ENCODE data around the gene DFFB. TPM values are rescaled to one million over a fixed set of nuclear protein-coding genes. Genes with fewer than 3 reads are reported as not detected.

DFFB gene
- total and polyA plus RNA-seq, 9 of the 15 experiments (the other 6 are each of a cell fraction or from before 2014, with no cell fraction given): 2.3 to 15.8 (median 11.5) TPM

DNA sequence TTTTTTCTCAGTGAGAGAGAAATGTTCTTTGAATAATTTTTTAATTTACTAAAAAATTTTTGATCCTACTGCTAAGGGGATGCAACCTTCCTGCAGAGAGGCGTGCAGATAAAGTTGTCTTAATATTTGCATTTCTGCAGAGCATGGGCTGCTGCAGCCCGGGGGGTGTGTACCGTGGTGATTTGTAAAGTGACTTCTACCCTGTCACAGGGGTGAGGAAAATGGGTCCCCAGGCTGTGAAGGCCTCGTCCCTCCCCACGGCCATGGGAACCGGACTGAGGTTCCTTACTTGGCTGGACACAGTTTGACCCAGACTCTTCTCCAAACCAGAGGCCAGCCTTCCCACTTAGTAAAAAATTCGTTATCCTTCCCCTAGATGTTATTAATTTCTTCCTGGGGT lies 52.3 kb downstream of the DFFB start:
- no peaks in the 10 kb centered on the region for H3K9me1 ChIP-seq (ENCODE audit: control insufficient read depth, insufficient read depth, low read length)
- peaks cover 2 to 27% of the 10 kb centered on the region in 2 experiments for H3K27me3 ChIP-seq (ENCODE audit: control insufficient read depth in 2 of 2, insufficient read depth in 2 of 2, low read length in 2 of 2)
- no peak overlapping the region for H3K4me3 ChIP-seq
- ChIA-PET CTCF (ENCODE audit: low intra/inter-chr PET ratio) (interaction anchor here (0.7 kb wide), 1 partner anchor 20 kb away, joined by 3 read pairs; no protein-coding TSS in a partner anchor), POLR2A (no interaction called here)
- H3K9ac ChIP-seq (ENCODE audit: insufficient read depth in 1 of 2, low read depth in 2 of 2, low read length in 2 of 2): no peak overlapping the region
- in situ Hi-C loops (cut with MboI): no loop called here
- no peaks in the 10 kb centered on the region for H3K36me3 ChIP-seq (ENCODE audit: control insufficient read depth, insufficient read depth, low read length)
- intact Hi-C loops (cut with micrococcal nuclease): loop anchor here (5.0 to 10.0 kb wide), 2 partner anchors 153 to 1835 kb away; no protein-coding TSS in a partner anchor
- TF ChIP-seq, protein P1, sequence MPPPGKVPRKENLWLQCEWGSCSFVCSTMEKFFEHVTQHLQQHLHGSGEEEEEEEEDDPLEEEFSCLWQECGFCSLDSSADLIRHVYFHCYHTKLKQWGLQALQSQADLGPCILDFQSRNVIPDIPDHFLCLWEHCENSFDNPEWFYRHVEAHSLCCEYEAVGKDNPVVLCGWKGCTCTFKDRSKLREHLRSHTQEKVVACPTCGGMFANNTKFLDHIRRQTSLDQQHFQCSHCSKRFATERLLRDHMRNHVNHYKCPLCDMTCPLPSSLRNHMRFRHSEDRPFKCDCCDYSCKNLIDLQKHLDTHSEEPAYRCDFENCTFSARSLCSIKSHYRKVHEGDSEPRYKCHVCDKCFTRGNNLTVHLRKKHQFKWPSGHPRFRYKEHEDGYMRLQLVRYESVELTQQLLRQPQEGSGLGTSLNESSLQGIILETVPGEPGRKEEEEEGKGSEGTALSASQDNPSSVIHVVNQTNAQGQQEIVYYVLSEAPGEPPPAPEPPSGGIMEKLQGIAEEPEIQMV (tag; conservative IDR thresholded peaks at IDR 0.05; ENCODE audit: low read depth): no peak
- TF ChIP-seq SRSF1 (IDR thresholded peaks at IDR 0.05; ENCODE audit: low read depth, low read length) (no peak), TCF7L2 (IDR thresholded peaks at IDR 0.05; ENCODE audit: low read depth, low read length) (no peak), EP300 (IDR thresholded peaks at IDR 0.05; ENCODE audit: low read length) (no peak), RHOXF2B (CRISPR knock-in tag; conservative IDR thresholded peaks at IDR 0.05) (no peak), FOXA1 (IDR thresholded peaks at IDR 0.05; ENCODE audit: borderline replicate concordance) (no peak), ETV1 (tag; conservative IDR thresholded peaks at IDR 0.05; ENCODE audit: low read depth) (no peak), ZNF778 (CRISPR knock-in tag; IDR thresholded peaks at IDR 0.05) (no peak), ZKSCAN3 (CRISPR knock-in tag; IDR thresholded peaks at IDR 0.05) (no peak), NFIC (IDR thresholded peaks at IDR 0.05) (no peak), ZNF24 (IDR thresholded peaks at IDR 0.05) (no peak)
- TF ChIP-seq, protein P2, sequence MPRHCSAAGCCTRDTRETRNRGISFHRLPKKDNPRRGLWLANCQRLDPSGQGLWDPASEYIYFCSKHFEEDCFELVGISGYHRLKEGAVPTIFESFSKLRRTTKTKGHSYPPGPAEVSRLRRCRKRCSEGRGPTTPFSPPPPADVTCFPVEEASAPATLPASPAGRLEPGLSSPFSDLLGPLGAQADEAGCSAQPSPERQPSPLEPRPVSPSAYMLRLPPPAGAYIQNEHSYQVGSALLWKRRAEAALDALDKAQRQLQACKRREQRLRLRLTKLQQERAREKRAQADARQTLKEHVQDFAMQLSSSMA (CRISPR knock-in tag; IDR thresholded peaks at IDR 0.05): no peak
- TF ChIP-seq, protein P3, sequence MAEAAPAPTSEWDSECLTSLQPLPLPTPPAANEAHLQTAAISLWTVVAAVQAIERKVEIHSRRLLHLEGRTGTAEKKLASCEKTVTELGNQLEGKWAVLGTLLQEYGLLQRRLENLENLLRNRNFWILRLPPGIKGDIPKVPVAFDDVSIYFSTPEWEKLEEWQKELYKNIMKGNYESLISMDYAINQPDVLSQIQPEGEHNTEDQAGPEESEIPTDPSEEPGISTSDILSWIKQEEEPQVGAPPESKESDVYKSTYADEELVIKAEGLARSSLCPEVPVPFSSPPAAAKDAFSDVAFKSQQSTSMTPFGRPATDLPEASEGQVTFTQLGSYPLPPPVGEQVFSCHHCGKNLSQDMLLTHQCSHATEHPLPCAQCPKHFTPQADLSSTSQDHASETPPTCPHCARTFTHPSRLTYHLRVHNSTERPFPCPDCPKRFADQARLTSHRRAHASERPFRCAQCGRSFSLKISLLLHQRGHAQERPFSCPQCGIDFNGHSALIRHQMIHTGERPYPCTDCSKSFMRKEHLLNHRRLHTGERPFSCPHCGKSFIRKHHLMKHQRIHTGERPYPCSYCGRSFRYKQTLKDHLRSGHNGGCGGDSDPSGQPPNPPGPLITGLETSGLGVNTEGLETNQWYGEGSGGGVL (CRISPR knock-in tag; IDR thresholded peaks at IDR 0.05): no peak
- TF ChIP-seq, protein P4, sequence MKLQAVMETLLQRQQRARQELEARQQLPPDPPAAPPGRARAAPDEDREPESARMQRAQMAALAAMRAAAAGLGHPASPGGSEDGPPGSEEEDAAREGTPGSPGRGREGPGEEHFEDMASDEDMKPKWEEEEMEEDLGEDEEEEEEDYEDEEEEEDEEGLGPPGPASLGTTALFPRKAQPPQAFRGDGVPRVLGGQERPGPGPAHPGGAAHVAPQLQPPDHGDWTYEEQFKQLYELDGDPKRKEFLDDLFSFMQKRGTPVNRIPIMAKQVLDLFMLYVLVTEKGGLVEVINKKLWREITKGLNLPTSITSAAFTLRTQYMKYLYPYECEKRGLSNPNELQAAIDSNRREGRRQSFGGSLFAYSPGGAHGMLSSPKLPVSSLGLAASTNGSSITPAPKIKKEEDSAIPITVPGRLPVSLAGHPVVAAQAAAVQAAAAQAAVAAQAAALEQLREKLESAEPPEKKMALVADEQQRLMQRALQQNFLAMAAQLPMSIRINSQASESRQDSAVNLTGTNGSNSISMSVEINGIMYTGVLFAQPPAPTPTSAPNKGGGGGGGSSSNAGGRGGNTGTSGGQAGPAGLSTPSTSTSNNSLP (IDR thresholded peaks at IDR 0.05; ENCODE audit: borderline replicate concordance, low read depth, low read length): no peak
- TF ChIP-seq, protein P5, sequence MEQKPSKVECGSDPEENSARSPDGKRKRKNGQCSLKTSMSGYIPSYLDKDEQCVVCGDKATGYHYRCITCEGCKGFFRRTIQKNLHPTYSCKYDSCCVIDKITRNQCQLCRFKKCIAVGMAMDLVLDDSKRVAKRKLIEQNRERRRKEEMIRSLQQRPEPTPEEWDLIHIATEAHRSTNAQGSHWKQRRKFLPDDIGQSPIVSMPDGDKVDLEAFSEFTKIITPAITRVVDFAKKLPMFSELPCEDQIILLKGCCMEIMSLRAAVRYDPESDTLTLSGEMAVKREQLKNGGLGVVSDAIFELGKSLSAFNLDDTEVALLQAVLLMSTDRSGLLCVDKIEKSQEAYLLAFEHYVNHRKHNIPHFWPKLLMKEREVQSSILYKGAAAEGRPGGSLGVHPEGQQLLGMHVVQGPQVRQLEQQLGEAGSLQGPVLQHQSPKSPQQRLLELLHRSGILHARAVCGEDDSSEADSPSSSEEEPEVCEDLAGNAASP (IDR thresholded peaks at IDR 0.05): no peak
- H4K20me1 ChIP-seq (replicated peaks; ENCODE audit: control insufficient read depth, insufficient read depth, low read length): peaks cover 17% of the 10 kb centered on the region; the same call in 1 of the 2 replicates
- no peak overlapping the region for H3K4me2 ChIP-seq (ENCODE audit: insufficient read depth, low read length)
- ATAC-seq (no peak), DNase-seq (ENCODE audit: extremely low read depth in 1 of 4, low spot score in 3 of 4) (no peak), FAIRE-seq (no peak)
- no TSS peak for BruUV-seq (replicated peaks)
- H3K9me3 ChIP-seq (replicated peaks; ENCODE audit: control insufficient read depth, insufficient read depth, low read depth, low read length): no peaks in the 10 kb centered on the region
- H3K79me2 ChIP-seq (ENCODE audit: control insufficient read depth, insufficient read depth, low read length): no peaks in the 10 kb centered on the region
- peaks cover 10 to 69% of the 10 kb centered on the region in 2 experiments; a peak in 4 of 5 replicates for H3K4me1 ChIP-seq (replicated peaks in 1 of 2; ENCODE audit: control insufficient read depth in 2 of 2, insufficient read depth in 2 of 2, low read length in 2 of 2)
- H2AFZ ChIP-seq (ENCODE audit: low read depth, low read length): no peak overlapping the region
- 6% methylated on average over 7 of the region's 7 CpGs for WGBS (ENCODE audit: insufficient coverage, low coverage, missing lambda C conversion rate)
- no peak overlapping the region for H3K27ac ChIP-seq (ENCODE audit: extremely low read depth, low read depth, low read length)

All from K562 (cell line).